Activated CD8-positive, alpha-beta T cell treated with anti-CD3 and anti-CD28 coated beads for 36 hours (primary cell): ENCODE measurements around the gene SPTY2D1. TPM values are rescaled to one million over a fixed set of nuclear protein-coding genes. Genes with fewer than 3 reads are reported as not detected.

Experiments used
- ATAC-seq: fragments of 200-7000 bp; cut with Tn5 transposase; one replicate; pipeline ENCODE4 v1.10.0; 2021; ENCODE audit warnings: mild to moderate bottlenecking, moderate library complexity
- CTCF ChIA-PET: fragments of 350-600 bp; sonication (Branson Sonifier 250); formaldehyde crosslinking; loops from one replicate; lab custom pipeline; 2021; ENCODE audit warnings: antibody characterized with exemption; lab: Charles Lee
- POLR2A ChIA-PET: fragments of 350-600 bp; sonication (Branson Sonifier 250); formaldehyde crosslinking; loops from one replicate; lab custom pipeline; 2021; ENCODE audit warnings: antibody characterized with exemption; lab: Charles Lee
- DNase-seq: peaks from one replicate; pipeline ENCODE4 v3.0.0-alpha.2; 2020
- H3K27ac Mint-ChIP-seq: one replicate; pipeline ENCODE4 v1.8.0; 2021; ENCODE audit warnings: mild to moderate bottlenecking, mixed read lengths
- H3K27me3 Mint-ChIP-seq: one replicate; pipeline ENCODE4 v1.8.0; 2021; ENCODE audit warnings: mixed read lengths
- H3K36me3 Mint-ChIP-seq: one replicate; pipeline ENCODE4 v1.8.0; 2021; ENCODE audit warnings: low read depth, mixed read lengths
- H3K4me1 Mint-ChIP-seq: one replicate; pipeline ENCODE4 v1.8.0; 2021; ENCODE audit warnings: low read depth, mixed read lengths
- H3K4me3 Mint-ChIP-seq: one replicate; pipeline ENCODE4 v1.8.0; 2021; ENCODE audit warnings: mild to moderate bottlenecking, moderate library complexity, mixed read lengths
- H3K9me3 Mint-ChIP-seq: one replicate; pipeline ENCODE4 v1.8.0; 2021; ENCODE audit warnings: mixed read lengths
- intact Hi-C: fragments of 100-400 bp; cut with micrococcal nuclease; formaldehyde crosslinking; loops from one replicate; pipeline ENCODE4 v1.10.0; 2022
- total RNA-seq, 2 experiments: library from RNA; stranded (reverse); gene quantifications; one replicate each; pipeline ENCODE4 v1.2.3, GENCODE V29; 2021
- TF ChIP-seq, protein P1 (sequence below): fragments of 200-600 bp; IDR thresholded peaks from one replicate; pipeline ENCODE4 v1.8.0; 2022; ENCODE audit warnings: antibody characterized with exemption, mild to moderate bottlenecking

SPTY2D1 gene
- total RNA-seq, 2 experiments from 2014 or later = 21.3 TPM

DNA sequence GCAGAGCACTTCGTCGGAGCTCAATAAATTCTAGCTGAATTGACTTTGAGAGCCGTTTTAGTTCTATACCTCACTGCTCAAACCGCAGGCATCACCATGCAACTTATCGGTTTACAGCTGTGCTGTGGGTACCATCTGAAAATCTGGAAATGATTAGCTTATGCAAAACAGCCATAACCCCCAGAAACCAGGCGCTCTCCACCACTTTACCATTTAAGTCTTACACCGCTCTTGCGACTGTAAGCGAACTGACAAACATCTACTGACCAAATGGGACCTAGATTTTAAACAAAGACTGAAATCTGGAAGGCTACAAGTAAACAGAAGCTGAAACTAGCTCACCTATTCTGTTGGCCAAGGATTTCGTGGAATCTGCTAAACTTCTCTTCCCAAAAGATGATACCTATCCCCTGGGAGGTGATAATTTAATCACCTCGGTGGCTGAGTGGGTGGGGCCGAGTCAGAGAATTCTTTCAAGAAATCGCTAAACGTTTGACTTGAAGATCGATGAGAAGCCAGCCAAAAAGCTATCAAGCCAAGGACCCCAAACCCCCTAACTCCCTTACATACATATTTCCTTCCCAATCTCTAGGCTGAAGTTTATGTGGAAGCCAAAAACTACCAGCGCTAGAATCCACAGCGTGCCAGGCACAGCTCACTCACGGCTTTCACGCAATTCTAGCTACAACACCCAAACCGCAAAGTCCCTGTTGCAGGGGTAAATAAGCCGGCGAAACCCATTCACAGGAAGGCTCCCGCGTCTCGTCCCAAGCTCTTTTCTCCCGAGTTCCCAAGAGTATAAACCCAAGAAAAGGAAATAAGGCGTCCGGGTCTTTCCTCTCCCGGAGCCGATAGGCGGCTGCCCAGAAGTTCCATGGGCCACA lies 644 bp downstream of the SPTY2D1 start:
- H3K36me3 Mint-ChIP-seq = peaks cover 5% of the 10 kb centered on the region
- ChIA-PET POLR2A (interaction anchor here (0.6 to 4.2 kb wide), 26 partner anchors 9 to 1727 kb away, joined by 3 to 19 read pairs (median 3); partner anchors contain the start of genes HPS5, SAAL1, TMEM86A and TSG101), CTCF (interaction anchor here (0.7 to 4.9 kb wide), 14 partner anchors 10 to 131 kb away, joined by 3 to 22 read pairs (median 5); partner anchors contain the start of gene TSG101)
- peak overlapping the region; percentile 89 for H3K4me3 Mint-ChIP-seq
- intact Hi-C loops = loop anchor here (1.0 to 5.0 kb wide), 2 partner anchors 17 to 311 kb away; partner anchors contain the start of genes GTF2H1 and HPS5
- TF ChIP-seq, protein P1, sequence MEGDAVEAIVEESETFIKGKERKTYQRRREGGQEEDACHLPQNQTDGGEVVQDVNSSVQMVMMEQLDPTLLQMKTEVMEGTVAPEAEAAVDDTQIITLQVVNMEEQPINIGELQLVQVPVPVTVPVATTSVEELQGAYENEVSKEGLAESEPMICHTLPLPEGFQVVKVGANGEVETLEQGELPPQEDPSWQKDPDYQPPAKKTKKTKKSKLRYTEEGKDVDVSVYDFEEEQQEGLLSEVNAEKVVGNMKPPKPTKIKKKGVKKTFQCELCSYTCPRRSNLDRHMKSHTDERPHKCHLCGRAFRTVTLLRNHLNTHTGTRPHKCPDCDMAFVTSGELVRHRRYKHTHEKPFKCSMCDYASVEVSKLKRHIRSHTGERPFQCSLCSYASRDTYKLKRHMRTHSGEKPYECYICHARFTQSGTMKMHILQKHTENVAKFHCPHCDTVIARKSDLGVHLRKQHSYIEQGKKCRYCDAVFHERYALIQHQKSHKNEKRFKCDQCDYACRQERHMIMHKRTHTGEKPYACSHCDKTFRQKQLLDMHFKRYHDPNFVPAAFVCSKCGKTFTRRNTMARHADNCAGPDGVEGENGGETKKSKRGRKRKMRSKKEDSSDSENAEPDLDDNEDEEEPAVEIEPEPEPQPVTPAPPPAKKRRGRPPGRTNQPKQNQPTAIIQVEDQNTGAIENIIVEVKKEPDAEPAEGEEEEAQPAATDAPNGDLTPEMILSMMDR = no peak
- H3K4me1 Mint-ChIP-seq = peaks cover 25% of the 10 kb centered on the region
- peak overlapping the region; percentile 97 for H3K27ac Mint-ChIP-seq
- no peak for ATAC-seq
- peak; percentile 66 for DNase-seq
- no peaks in the 10 kb centered on the region for H3K27me3 Mint-ChIP-seq
- no peaks in the 10 kb centered on the region for H3K9me3 Mint-ChIP-seq

DNA sequence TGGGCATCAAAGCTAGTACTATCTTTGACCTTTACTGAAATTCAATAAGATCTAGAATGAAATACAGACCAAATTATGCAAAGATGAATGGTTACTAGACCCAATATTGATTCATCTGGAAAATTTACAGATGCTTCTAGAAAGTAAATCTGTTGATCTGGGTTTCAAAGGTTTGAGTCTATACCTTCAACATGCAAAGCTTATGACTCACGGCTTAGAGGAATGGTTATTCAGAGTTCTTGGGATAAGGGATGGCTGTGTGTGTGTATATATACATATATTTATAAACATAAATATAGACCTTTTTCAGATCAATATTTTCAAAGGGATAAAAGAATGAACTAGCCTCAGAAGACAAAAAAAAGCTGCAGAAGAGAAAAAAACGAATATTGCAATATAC lies 1.3 kb downstream of the SPTY2D1 start:
- no peak for DNase-seq
- Mint-ChIP-seq H3K9me3 (no peaks in the 10 kb centered on the region), H3K4me3 (peak overlapping the region; percentile 89), H3K36me3 (peaks cover 5% of the 10 kb centered on the region), H3K27ac (peak overlapping the region; percentile 97), H3K4me1 (peaks cover 29% of the 10 kb centered on the region), H3K27me3 (no peaks in the 10 kb centered on the region)
- TF ChIP-seq, protein P1 = no peak
- ATAC-seq = no peak
- intact Hi-C loops = loop anchor here (1.0 to 5.0 kb wide), 2 partner anchors 17 to 311 kb away; partner anchors contain the start of genes GTF2H1 and HPS5
- POLR2A ChIA-PET = interaction anchor here (0.6 to 4.2 kb wide), 16 partner anchors 10 to 237 kb away, joined by 3 to 19 read pairs (median 4); partner anchors contain the start of genes TMEM86A, TSG101 and UEVLD
- CTCF ChIA-PET = interaction anchor here (0.7 to 4.9 kb wide), 11 partner anchors 10 to 106 kb away, joined by 3 to 22 read pairs (median 6); partner anchors contain the start of gene TSG101

- ChIA-PET CTCF (interaction anchor here (1.6 to 1.8 kb wide), 2 partner anchors 28 to 98 kb away, joined by 3 to 8 read pairs; no protein-coding TSS in a partner anchor), POLR2A (interaction anchor here (1.0 to 1.6 kb wide), 2 partner anchors 10 to 21 kb away, joined by 3 to 6 read pairs; partner anchors contain the start of gene SPTY2D1)
- peaks cover 6% of the 10 kb centered on the region for H3K9me3 Mint-ChIP-seq
- no peak for DNase-seq
- intact Hi-C loops = no loop called here
- no peak for ATAC-seq
- TF ChIP-seq, protein P1 = no peak
- H3K36me3 Mint-ChIP-seq = peaks cover 11% of the 10 kb centered on the region
- no peak overlapping the region for H3K27ac Mint-ChIP-seq
- H3K4me3 Mint-ChIP-seq = no peak overlapping the region
- peaks cover 33% of the 10 kb centered on the region for H3K4me1 Mint-ChIP-seq
- H3K27me3 Mint-ChIP-seq = no peaks in the 10 kb centered on the region
These were observed 10.0 kb downstream of the SPTY2D1 start for GRCh38 chr11:18624161-18624560.

DNA sequence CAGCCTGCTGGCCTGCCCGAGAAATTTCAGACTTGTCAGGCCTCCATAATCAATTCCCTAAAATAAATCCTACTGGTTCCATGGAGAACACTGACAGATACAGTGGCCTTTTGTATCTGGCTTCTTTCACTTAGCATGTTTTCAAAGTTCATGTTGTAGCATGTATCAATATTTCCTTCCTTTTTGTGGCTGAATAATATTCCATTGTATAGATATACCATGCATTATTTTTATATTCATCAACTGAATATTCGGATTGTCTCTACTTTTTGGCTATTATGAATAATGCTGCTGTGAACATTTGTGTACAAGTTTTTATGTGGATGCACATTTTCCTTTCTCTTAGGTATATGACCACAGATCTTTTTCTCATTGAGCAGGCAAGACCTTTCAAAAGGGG lies 10.4 kb downstream of the SPTY2D1 start:
- Mint-ChIP-seq H3K4me1 (peaks cover 34% of the 10 kb centered on the region), H3K27me3 (no peaks in the 10 kb centered on the region), H3K36me3 (peaks cover 11% of the 10 kb centered on the region), H3K4me3 (no peak overlapping the region), H3K27ac (no peak overlapping the region), H3K9me3 (peaks cover 6% of the 10 kb centered on the region)
- DNase-seq (no peak), ATAC-seq (no peak)
- intact Hi-C loops = no loop called here
- ChIA-PET CTCF (interaction anchor here (1.3 to 1.8 kb wide), 3 partner anchors 9 to 98 kb away, joined by 3 to 8 read pairs (median 3); no protein-coding TSS in a partner anchor), POLR2A (interaction anchor here (1.0 to 1.6 kb wide), 2 partner anchors 10 to 21 kb away, joined by 3 to 6 read pairs; partner anchors contain the start of gene SPTY2D1)
- TF ChIP-seq, protein P1 = no peak
